HepG2 (cell line): ENCODE results near the gene GCH1. TPM values are rescaled to one million over a fixed set of nuclear protein-coding genes. Genes with fewer than 3 reads are reported as not detected.

Experiments used
- ATAD3A ChIP-seq: sonication (generic); formaldehyde crosslinking; IDR thresholded peaks from 2 replicates; pipeline ENCODE4 v1.4.0; 2020; ENCODE audit warnings: missing genetic modification reagents
- FOXA1 ChIP-seq, 2 experiments: fragments of 450-650 bp in 1 of 2; sonication (generic) in 1 of 2; formaldehyde crosslinking in 1 of 2; IDR thresholded peaks; 2 replicates each; pipeline versions ENCODE4 v1.4.0 to v1.6.1; 2016 to 2020; ENCODE audit warnings: missing genetic modification reagents in 1 of 2
- HDAC2 ChIP-seq: sonication (generic); formaldehyde crosslinking; IDR thresholded peaks from 2 replicates; pipeline ENCODE4 v1.4.0; 2020; ENCODE audit warnings: missing genetic modification reagents
- HOXA3 ChIP-seq: sonication (generic); formaldehyde crosslinking; IDR thresholded peaks from 2 replicates; pipeline ENCODE4 v1.5.0; 2020; ENCODE audit warnings: missing genetic modification reagents
- KLF12 ChIP-seq: sonication (generic); formaldehyde crosslinking; IDR thresholded peaks from 2 replicates; pipeline ENCODE4 v1.4.0; 2020; ENCODE audit warnings: missing genetic modification reagents, borderline replicate concordance
- KLF9 ChIP-seq: IDR thresholded peaks from 2 replicates; pipeline ENCODE4 v1.6.1; 2016; ENCODE audit warnings: low read depth
- MAFF ChIP-seq: IDR thresholded peaks from 2 replicates; pipeline ENCODE4 v1.6.1; 2011; ENCODE audit warnings: low read depth, low read length, improper control_type of control experiment
- MAZ ChIP-seq, 2 experiments: sonication (generic) in 1 of 2; formaldehyde crosslinking in 1 of 2; IDR thresholded peaks; 2 replicates each; pipeline versions ENCODE4 v1.5.0 to v1.6.1; 2012 to 2020; ENCODE audit warnings: low read depth in 2 of 2, mild to moderate bottlenecking in 2 of 2, borderline replicate concordance in 1 of 2, improper control_type of control experiment in 1 of 2, low read length in 1 of 2, missing genetic modification reagents in 1 of 2, moderate library complexity in 1 of 2
- MED1 ChIP-seq: sonication (generic); formaldehyde crosslinking; IDR thresholded peaks from 2 replicates; pipeline ENCODE4 v1.4.0; 2020; ENCODE audit warnings: missing genetic modification reagents
- PRMT3 ChIP-seq: sonication (generic); formaldehyde crosslinking; IDR thresholded peaks from 2 replicates; pipeline ENCODE4 v1.8.1; 2022; ENCODE audit warnings: low read depth, mild to moderate bottlenecking, moderate library complexity, missing genetic modification reagents, borderline replicate concordance
- TBX3 ChIP-seq: fragments of 450-650 bp; IDR thresholded peaks from 2 replicates; pipeline ENCODE4 v1.6.1; 2017; ENCODE audit warnings: antibody characterized with exemption, mild to moderate bottlenecking, inconsistent platforms, borderline replicate concordance
- ZKSCAN1 ChIP-seq: fragments of 150-350 bp; IDR thresholded peaks from 2 replicates; pipeline ENCODE4 v1.6.1; 2014; ENCODE audit warnings: low read length
- ZMAT3 ChIP-seq: sonication (generic); formaldehyde crosslinking; conservative IDR thresholded peaks from 2 replicates; pipeline ENCODE4 v1.7.0; 2021; ENCODE audit warnings: missing genetic modification reagents
- ZNF101 ChIP-seq: sonication (generic); formaldehyde crosslinking; IDR thresholded peaks from 2 replicates; pipeline ENCODE4 v1.4.0; 2020; ENCODE audit warnings: mild to moderate bottlenecking, low read depth, missing genetic modification reagents, borderline replicate concordance
- ZNF180 ChIP-seq: sonication (generic); formaldehyde crosslinking; IDR thresholded peaks from 2 replicates; pipeline ENCODE4 v1.4.0; 2020; ENCODE audit warnings: low read depth, missing genetic modification reagents, borderline replicate concordance
- ZNF883 ChIP-seq: sonication (generic); formaldehyde crosslinking; IDR thresholded peaks from 2 replicates; pipeline ENCODE4 v1.5.1; 2020; ENCODE audit warnings: mild to moderate bottlenecking, missing genetic modification reagents; ENCODE audit errors: not compliant biosample characterization
- ZSCAN21 ChIP-seq: sonication (generic); formaldehyde crosslinking; IDR thresholded peaks from 2 replicates; pipeline ENCODE4 v1.8.0; 2022; ENCODE audit warnings: mild to moderate bottlenecking, missing genetic modification reagents, moderate library complexity, borderline replicate concordance
- polyA plus RNA-seq, 8 experiments: library from polyadenylated mRNA; depleted of rRNA in 3 of 8; stranded (reverse) in 7 of 8; unstranded in 1 of 8; fragments of >200 nt; fragmentation: Illumina TruSeq in 4 of 8; extraction: Trizol in 4 of 8; gene quantifications; 2 replicates each; pipeline versions ENCODE4 v1.2.1 to v1.2.3, GENCODE V29; 2011 to 2016; ENCODE audit warnings: low read depth in 4 of 8, missing spikeins in 1 of 8, mixed read lengths in 1 of 8; ENCODE audit not compliant: insufficient read depth in 1 of 8
- total RNA-seq, 5 experiments: library from RNA; depleted of rRNA; stranded (reverse); fragments of >200 nt; fragmentation: Illumina TruSeq; extraction: Trizol; gene quantifications; 2 replicates each; pipeline ENCODE4 v1.2.3, GENCODE V29; 2016; ENCODE audit warnings: low read depth in 1 of 5
- TF ChIP-seq, protein P1 (sequence below), 2 experiments: IDR thresholded peaks; 2 replicates each; pipeline ENCODE4 v1.6.1; 2011 to 2012; ENCODE audit warnings: low read length in 2 of 2, borderline replicate concordance in 1 of 2, low read depth in 1 of 2, mild to moderate bottlenecking in 1 of 2, moderate library complexity in 1 of 2
- TF ChIP-seq, protein P2 (sequence below): sonication (generic); formaldehyde crosslinking; IDR thresholded peaks from 2 replicates; pipeline ENCODE4 v1.5.0; 2020; ENCODE audit warnings: missing genetic modification reagents, mild to moderate bottlenecking, borderline replicate concordance
- TF ChIP-seq, protein P3 (sequence below): sonication (generic); formaldehyde crosslinking; IDR thresholded peaks from 2 replicates; pipeline ENCODE4 v1.4.0; 2020; ENCODE audit warnings: missing genetic modification reagents

Gene GCH1
- total and polyA plus RNA-seq, 2 of the 13 experiments (the other 11 are each of a cell fraction or from before 2014, with no cell fraction given) = 15.0 to 25.2 TPM

DNA sequence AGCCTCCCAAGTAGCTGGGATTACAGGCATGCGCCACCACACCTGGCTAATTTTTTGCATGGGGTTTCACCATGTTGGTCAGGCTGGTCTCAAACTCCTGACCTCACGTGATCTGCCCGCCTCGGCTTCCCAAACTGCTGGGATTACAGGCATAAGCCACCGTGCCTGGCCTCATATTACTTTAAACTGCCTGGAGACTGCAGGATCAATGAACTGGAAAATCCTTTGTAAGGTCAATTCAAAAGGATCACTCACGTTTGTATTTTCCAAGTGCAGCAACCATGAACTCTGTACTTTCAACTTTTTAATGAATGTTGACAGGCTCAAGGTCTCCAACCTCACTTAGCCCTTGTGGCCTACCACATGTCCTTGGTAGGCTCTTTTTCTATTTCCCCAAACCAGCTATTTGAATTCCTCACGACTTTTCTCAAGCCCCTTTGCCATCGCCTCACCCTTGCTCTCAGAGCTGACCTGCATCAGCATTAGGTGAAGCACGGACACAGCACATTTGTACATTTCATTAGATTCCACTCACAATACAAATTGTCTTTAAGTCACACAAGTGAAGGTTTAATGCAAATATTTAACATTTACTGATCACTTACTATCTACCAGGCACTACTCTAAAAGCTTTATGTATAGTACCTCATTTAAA lies 42.2 kb upstream of the GCH1 start (continued):
- TF ChIP-seq, protein P1, sequence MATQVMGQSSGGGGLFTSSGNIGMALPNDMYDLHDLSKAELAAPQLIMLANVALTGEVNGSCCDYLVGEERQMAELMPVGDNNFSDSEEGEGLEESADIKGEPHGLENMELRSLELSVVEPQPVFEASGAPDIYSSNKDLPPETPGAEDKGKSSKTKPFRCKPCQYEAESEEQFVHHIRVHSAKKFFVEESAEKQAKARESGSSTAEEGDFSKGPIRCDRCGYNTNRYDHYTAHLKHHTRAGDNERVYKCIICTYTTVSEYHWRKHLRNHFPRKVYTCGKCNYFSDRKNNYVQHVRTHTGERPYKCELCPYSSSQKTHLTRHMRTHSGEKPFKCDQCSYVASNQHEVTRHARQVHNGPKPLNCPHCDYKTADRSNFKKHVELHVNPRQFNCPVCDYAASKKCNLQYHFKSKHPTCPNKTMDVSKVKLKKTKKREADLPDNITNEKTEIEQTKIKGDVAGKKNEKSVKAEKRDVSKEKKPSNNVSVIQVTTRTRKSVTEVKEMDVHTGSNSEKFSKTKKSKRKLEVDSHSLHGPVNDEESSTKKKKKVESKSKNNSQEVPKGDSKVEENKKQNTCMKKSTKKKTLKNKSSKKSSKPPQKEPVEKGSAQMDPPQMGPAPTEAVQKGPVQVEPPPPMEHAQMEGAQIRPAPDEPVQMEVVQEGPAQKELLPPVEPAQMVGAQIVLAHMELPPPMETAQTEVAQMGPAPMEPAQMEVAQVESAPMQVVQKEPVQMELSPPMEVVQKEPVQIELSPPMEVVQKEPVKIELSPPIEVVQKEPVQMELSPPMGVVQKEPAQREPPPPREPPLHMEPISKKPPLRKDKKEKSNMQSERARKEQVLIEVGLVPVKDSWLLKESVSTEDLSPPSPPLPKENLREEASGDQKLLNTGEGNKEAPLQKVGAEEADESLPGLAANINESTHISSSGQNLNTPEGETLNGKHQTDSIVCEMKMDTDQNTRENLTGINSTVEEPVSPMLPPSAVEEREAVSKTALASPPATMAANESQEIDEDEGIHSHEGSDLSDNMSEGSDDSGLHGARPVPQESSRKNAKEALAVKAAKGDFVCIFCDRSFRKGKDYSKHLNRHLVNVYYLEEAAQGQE (IDR thresholded peaks at IDR 0.05; ENCODE audit: borderline replicate concordance in 1 of 2, low read depth in 1 of 2, low read length in 2 of 2) = no peak
- TF ChIP-seq FOXA1 (IDR thresholded peaks at IDR 0.05) = no peak
- peak; percentile 50; the same call in 1 of the 2 replicates for TF ChIP-seq FOXA1 (CRISPR knock-in tag; IDR thresholded peaks at IDR 0.05)
- TF ChIP-seq HOXA3 (CRISPR knock-in tag) = peak; percentile 51
- TF ChIP-seq KLF9 (CRISPR knock-in tag) = no peak
- TF ChIP-seq MED1 (CRISPR knock-in tag) = peak; percentile 68; the same call in 1 of the 2 replicates
- TF ChIP-seq KLF12 (CRISPR knock-in tag) = no peak
- TF ChIP-seq ZKSCAN1 = no peak
- TF ChIP-seq PRMT3 = no peak
- TF ChIP-seq, protein P2, sequence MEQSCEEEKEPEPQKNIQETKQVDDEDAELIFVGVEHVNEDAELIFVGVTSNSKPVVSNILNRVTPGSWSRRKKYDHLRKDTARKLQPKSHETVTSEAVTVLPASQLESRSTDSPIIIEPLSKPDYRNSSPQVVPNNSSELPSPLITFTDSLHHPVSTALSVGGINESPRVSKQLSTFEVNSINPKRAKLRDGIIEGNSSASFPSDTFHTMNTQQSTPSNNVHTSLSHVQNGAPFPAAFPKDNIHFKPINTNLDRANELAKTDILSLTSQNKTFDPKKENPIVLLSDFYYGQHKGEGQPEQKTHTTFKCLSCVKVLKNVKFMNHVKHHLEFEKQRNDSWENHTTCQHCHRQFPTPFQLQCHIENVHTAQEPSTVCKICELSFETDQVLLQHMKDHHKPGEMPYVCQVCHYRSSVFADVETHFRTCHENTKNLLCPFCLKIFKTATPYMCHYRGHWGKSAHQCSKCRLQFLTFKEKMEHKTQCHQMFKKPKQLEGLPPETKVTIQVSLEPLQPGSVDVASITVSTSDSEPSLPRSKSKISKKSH (CRISPR knock-in tag) = no peak
- no peak for TF ChIP-seq MAZ (IDR thresholded peaks at IDR 0.05; ENCODE audit: borderline replicate concordance, low read depth, low read length)
- no peak for TF ChIP-seq MAZ (CRISPR knock-in tag; IDR thresholded peaks at IDR 0.05; ENCODE audit: low read depth)
- TF ChIP-seq ZMAT3 (CRISPR knock-in tag) = no peak
- no peak; the same call in 1 of the 2 replicates for TF ChIP-seq ZSCAN21 (CRISPR knock-in tag)
- no peak for TF ChIP-seq ZNF180 (CRISPR knock-in tag)
- no peak for TF ChIP-seq ATAD3A (CRISPR knock-in tag)
- peak; percentile 83 for TF ChIP-seq HDAC2
- TF ChIP-seq ZNF101 (CRISPR knock-in tag) = no peak
- no peak for TF ChIP-seq ZNF883 (CRISPR knock-in tag)
- peak; percentile 56; the same call in 1 of the 2 replicates for TF ChIP-seq TBX3
- TF ChIP-seq MAFF = no peak
- TF ChIP-seq, protein P3, sequence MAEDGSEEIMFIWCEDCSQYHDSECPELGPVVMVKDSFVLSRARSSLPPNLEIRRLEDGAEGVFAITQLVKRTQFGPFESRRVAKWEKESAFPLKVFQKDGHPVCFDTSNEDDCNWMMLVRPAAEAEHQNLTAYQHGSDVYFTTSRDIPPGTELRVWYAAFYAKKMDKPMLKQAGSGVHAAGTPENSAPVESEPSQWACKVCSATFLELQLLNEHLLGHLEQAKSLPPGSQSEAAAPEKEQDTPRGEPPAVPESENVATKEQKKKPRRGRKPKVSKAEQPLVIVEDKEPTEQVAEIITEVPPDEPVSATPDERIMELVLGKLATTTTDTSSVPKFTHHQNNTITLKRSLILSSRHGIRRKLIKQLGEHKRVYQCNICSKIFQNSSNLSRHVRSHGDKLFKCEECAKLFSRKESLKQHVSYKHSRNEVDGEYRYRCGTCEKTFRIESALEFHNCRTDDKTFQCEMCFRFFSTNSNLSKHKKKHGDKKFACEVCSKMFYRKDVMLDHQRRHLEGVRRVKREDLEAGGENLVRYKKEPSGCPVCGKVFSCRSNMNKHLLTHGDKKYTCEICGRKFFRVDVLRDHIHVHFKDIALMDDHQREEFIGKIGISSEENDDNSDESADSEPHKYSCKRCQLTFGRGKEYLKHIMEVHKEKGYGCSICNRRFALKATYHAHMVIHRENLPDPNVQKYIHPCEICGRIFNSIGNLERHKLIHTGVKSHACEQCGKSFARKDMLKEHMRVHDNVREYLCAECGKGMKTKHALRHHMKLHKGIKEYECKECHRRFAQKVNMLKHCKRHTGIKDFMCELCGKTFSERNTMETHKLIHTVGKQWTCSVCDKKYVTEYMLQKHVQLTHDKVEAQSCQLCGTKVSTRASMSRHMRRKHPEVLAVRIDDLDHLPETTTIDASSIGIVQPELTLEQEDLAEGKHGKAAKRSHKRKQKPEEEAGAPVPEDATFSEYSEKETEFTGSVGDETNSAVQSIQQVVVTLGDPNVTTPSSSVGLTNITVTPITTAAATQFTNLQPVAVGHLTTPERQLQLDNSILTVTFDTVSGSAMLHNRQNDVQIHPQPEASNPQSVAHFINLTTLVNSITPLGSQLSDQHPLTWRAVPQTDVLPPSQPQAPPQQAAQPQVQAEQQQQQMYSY (CRISPR knock-in tag) = no peak
